ENCODE measurements around the gene FA2H.
"Not testable (repeated sequence)": the region's sequence is repeated elsewhere in the genome, so short reads cannot be mapped to it uniquely, and the experiment has no call there.

GRCh38 chr16:74668877-74669276 is 105.7 kb downstream of the FA2H start:
- TF ChIP-seq, protein P1, sequence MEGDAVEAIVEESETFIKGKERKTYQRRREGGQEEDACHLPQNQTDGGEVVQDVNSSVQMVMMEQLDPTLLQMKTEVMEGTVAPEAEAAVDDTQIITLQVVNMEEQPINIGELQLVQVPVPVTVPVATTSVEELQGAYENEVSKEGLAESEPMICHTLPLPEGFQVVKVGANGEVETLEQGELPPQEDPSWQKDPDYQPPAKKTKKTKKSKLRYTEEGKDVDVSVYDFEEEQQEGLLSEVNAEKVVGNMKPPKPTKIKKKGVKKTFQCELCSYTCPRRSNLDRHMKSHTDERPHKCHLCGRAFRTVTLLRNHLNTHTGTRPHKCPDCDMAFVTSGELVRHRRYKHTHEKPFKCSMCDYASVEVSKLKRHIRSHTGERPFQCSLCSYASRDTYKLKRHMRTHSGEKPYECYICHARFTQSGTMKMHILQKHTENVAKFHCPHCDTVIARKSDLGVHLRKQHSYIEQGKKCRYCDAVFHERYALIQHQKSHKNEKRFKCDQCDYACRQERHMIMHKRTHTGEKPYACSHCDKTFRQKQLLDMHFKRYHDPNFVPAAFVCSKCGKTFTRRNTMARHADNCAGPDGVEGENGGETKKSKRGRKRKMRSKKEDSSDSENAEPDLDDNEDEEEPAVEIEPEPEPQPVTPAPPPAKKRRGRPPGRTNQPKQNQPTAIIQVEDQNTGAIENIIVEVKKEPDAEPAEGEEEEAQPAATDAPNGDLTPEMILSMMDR (conservative IDR thresholded peaks at IDR 0.05 in 1 of 2, IDR thresholded peaks at IDR 0.05 in 1 of 2; ENCODE audit: low read depth in 1 of 2, low read length in 2 of 2): not testable (repeated sequence)
- not testable (repeated sequence) for TF ChIP-seq EZH2 (IDR thresholded peaks at IDR 0.05; ENCODE audit: low read length, missing control alignments)
